Measurements from ENCODE around the gene VEPH1. TPM values are rescaled to one million over a fixed set of nuclear protein-coding genes. Genes with fewer than 3 reads are reported as not detected.

Gene VEPH1
- total and polyA plus RNA-seq, 9 of the 15 experiments (the other 6 are each of a cell fraction or from before 2014, with no cell fraction given), result 4.5 to 15.6 (median 5.8) TPM

GRCh38 chr3:157423337-157423736, 79.9 kb downstream of the VEPH1 start (continued):
- TF ChIP-seq STAT5A (IDR thresholded peaks at IDR 0.05; ENCODE audit: borderline replicate concordance, low read length), result no peak
- TF ChIP-seq ZNF785 (CRISPR knock-in tag; IDR thresholded peaks at IDR 0.05), result no peak

DNA sequence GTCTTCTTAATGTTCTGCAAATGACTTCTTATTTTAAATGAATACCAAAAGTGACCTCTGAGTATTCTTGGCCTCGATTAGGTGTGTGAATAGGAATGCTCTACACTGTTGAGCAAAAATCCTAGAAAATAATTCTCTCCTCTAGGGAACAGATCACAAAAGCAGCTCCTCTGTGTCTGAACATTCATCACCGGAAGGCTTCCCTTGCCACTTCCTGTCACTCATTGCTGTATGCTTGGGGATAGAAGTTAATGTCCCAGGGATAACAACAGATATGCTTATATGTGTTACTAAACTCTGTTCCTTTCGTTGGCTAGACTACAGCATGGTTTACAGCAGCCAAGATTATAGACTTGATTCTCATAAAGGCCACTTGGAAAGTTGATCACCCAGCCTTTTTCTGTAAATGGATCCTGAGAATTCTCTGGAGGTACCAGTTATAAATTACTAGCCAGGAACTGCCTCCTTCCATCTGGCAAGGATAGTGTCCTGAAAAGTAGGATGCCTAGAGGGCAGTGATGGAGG, 82.5 kb downstream of the VEPH1 start:
- in situ Hi-C loops (cut with MboI) (no loop called here), intact Hi-C loops (cut with micrococcal nuclease) (no loop called here)
- Histone ChIP-seq H4K20me1 (replicated peaks; ENCODE audit: control insufficient read depth, insufficient read depth, low read length) (no peaks in the 10 kb centered on the region), H3K4me1 (replicated peaks in 1 of 2; ENCODE audit: control insufficient read depth in 2 of 2, insufficient read depth in 2 of 2, low read length in 2 of 2) (no peaks in the 10 kb centered on the region), H3K36me3 (ENCODE audit: control insufficient read depth, insufficient read depth, low read length) (no peaks in the 10 kb centered on the region), H3K9ac (ENCODE audit: insufficient read depth in 1 of 2, low read depth in 2 of 2, low read length in 2 of 2) (no peak overlapping the region), H3K27me3 (ENCODE audit: control insufficient read depth in 2 of 2, insufficient read depth in 2 of 2, low read length in 2 of 2) (0 out of 5 replicates have a peak, but pooled peaks cover 0 to 4% of the 10 kb centered on the region in 2 experiments), H3K79me2 (ENCODE audit: control insufficient read depth, insufficient read depth, low read length) (no peaks in the 10 kb centered on the region), H3K27ac (ENCODE audit: extremely low read depth, low read depth, low read length) (no peak overlapping the region), H2AFZ (ENCODE audit: low read depth, low read length) (no peak overlapping the region), H3K9me1 (ENCODE audit: control insufficient read depth, insufficient read depth, low read length) (no peaks in the 10 kb centered on the region), H3K4me3 (no peak overlapping the region), H3K9me3 (replicated peaks; ENCODE audit: control insufficient read depth, insufficient read depth, low read depth, low read length) (no peaks in the 10 kb centered on the region), H3K4me2 (ENCODE audit: insufficient read depth, low read length) (no peak overlapping the region)
- no peak for ATAC-seq
- POLR2A ChIA-PET, result no interaction called here
- FAIRE-seq, result no peak
- BruUV-seq (replicated peaks), result no TSS peak
- 10% methylated on average over 3 of the region's 3 CpGs for WGBS (ENCODE audit: insufficient coverage, low coverage, missing lambda C conversion rate)
- CTCF ChIA-PET (ENCODE audit: low intra/inter-chr PET ratio), result no interaction called here
- DNase-seq (ENCODE audit: extremely low read depth in 1 of 4, low spot score in 3 of 4), result no peak
- TF ChIP-seq HDAC2 (IDR thresholded peaks at IDR 0.05), result no peak
- TF ChIP-seq NR3C1 (CRISPR knock-in tag; IDR thresholded peaks at IDR 0.05), result no peak
- TF ChIP-seq, protein P1, sequence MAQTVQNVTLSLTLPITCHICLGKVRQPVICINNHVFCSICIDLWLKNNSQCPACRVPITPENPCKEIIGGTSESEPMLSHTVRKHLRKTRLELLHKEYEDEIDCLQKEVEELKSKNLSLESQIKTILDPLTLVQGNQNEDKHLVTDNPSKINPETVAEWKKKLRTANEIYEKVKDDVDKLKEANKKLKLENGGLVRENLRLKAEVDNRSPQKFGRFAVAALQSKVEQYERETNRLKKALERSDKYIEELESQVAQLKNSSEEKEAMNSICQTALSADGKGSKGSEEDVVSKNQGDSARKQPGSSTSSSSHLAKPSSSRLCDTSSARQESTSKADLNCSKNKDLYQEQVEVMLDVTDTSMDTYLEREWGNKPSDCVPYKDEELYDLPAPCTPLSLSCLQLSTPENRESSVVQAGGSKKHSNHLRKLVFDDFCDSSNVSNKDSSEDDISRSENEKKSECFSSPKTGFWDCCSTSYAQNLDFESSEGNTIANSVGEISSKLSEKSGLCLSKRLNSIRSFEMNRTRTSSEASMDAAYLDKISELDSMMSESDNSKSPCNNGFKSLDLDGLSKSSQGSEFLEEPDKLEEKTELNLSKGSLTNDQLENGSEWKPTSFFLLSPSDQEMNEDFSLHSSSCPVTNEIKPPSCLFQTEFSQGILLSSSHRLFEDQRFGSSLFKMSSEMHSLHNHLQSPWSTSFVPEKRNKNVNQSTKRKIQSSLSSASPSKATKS (CRISPR knock-in tag; IDR thresholded peaks at IDR 0.05), result no peak
- TF ChIP-seq, protein P2, sequence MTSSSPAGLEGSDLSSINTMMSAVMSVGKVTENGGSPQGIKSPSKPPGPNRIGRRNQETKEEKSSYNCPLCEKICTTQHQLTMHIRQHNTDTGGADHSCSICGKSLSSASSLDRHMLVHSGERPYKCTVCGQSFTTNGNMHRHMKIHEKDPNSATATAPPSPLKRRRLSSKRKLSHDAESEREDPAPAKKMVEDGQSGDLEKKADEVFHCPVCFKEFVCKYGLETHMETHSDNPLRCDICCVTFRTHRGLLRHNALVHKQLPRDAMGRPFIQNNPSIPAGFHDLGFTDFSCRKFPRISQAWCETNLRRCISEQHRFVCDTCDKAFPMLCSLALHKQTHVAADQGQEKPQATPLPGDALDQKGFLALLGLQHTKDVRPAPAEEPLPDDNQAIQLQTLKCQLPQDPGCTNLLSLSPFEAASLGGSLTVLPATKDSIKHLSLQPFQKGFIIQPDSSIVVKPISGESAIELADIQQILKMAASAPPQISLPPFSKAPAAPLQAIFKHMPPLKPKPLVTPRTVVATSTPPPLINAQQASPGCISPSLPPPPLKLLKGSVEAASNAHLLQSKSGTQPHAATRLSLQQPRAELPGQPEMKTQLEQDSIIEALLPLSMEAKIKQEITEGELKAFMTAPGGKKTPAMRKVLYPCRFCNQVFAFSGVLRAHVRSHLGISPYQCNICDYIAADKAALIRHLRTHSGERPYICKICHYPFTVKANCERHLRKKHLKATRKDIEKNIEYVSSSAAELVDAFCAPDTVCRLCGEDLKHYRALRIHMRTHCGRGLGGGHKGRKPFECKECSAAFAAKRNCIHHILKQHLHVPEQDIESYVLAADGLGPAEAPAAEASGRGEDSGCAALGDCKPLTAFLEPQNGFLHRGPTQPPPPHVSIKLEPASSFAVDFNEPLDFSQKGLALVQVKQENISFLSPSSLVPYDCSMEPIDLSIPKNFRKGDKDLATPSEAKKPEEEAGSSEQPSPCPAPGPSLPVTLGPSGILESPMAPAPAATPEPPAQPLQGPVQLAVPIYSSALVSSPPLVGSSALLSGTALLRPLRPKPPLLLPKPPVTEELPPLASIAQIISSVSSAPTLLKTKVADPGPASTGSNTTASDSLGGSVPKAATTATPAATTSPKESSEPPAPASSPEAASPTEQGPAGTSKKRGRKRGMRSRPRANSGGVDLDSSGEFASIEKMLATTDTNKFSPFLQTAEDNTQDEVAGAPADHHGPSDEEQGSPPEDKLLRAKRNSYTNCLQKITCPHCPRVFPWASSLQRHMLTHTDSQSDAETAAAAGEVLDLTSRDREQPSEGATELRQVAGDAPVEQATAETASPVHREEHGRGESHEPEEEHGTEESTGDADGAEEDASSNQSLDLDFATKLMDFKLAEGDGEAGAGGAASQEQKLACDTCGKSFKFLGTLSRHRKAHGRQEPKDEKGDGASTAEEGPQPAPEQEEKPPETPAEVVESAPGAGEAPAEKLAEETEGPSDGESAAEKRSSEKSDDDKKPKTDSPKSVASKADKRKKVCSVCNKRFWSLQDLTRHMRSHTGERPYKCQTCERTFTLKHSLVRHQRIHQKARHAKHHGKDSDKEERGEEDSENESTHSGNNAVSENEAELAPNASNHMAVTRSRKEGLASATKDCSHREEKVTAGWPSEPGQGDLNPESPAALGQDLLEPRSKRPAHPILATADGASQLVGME (CRISPR knock-in tag; IDR thresholded peaks at IDR 0.05), result no peak
- TF ChIP-seq PBX2 (CRISPR knock-in tag; IDR thresholded peaks at IDR 0.05; ENCODE audit: low read depth), result no peak
- TF ChIP-seq PBX2 (tag; conservative IDR thresholded peaks at IDR 0.05; ENCODE audit: low read depth), result no peak
